ES-I3 (cell line): ENCODE results near the gene IGSF23.

ENCODE experiments used
- H3K36me3 ChIP-seq: 2 replicates; pipeline ENCODE4 v1.6.1; 2013; ENCODE audit warnings: mild to moderate bottlenecking, low read length, control low read depth, moderate library complexity; ENCODE audit not compliant: insufficient read depth
- H3K4me1 ChIP-seq: 2 replicates; pipeline ENCODE4 v1.6.1; 2013; ENCODE audit warnings: mild to moderate bottlenecking, control low read depth, low read length; ENCODE audit not compliant: insufficient read depth
- H3K9ac ChIP-seq: 2 replicates; pipeline ENCODE4 v1.6.1; 2013; ENCODE audit warnings: low read depth, mild to moderate bottlenecking, low read length, moderate library complexity
- H3K9me3 ChIP-seq: 2 replicates; pipeline ENCODE4 v1.6.1; 2013; ENCODE audit warnings: mild to moderate bottlenecking, low read length, moderate library complexity; ENCODE audit not compliant: control insufficient read depth, insufficient read depth

IGSF23 gene

GRCh38 chr19:44648631-44649251, 35.4 kb downstream of the IGSF23 start:
- Histone ChIP-seq H3K9ac (no peak overlapping the region), H3K36me3 (peaks cover 22% of the 10 kb centered on the region), H3K9me3 (no peaks in the 10 kb centered on the region), H3K4me1 (no peaks in the 10 kb centered on the region)

GRCh38 chr19:44649578-44650145, 36.3 kb downstream of the IGSF23 start:
- Histone ChIP-seq H3K9me3 (no peaks in the 10 kb centered on the region), H3K36me3 (peaks cover 22% of the 10 kb centered on the region), H3K4me1 (no peaks in the 10 kb centered on the region), H3K9ac (no peak overlapping the region)

GRCh38 chr19:44653343-44653742, 40.0 kb downstream of the IGSF23 start:
- H3K9ac ChIP-seq: no peak overlapping the region
- peaks cover 32% of the 10 kb centered on the region for H3K36me3 ChIP-seq
- no peaks in the 10 kb centered on the region for H3K9me3 ChIP-seq
- no peaks in the 10 kb centered on the region for H3K4me1 ChIP-seq

- no peaks in the 10 kb centered on the region for H3K9me3 ChIP-seq
- H3K4me1 ChIP-seq: no peaks in the 10 kb centered on the region
- H3K36me3 ChIP-seq: peaks cover 27% of the 10 kb centered on the region
- no peak overlapping the region for H3K9ac ChIP-seq
These were observed 40.8 kb downstream of the IGSF23 start for GRCh38 chr19:44653977-44654774.

- peaks cover 17% of the 10 kb centered on the region for H3K36me3 ChIP-seq
- H3K4me1 ChIP-seq: no peaks in the 10 kb centered on the region
- no peaks in the 10 kb centered on the region for H3K9me3 ChIP-seq
- H3K9ac ChIP-seq: no peak overlapping the region
These were observed 44.0 kb downstream of the IGSF23 start for GRCh38 chr19:44657211-44657921.

GRCh38 chr19:44658069-44658733, 44.8 kb downstream of the IGSF23 start:
- H3K4me1 ChIP-seq: no peaks in the 10 kb centered on the region
- no peaks in the 10 kb centered on the region for H3K9me3 ChIP-seq
- no peak overlapping the region for H3K9ac ChIP-seq
- H3K36me3 ChIP-seq: peaks cover 14% of the 10 kb centered on the region

GRCh38 chr19:44660081-44660480, 46.7 kb downstream of the IGSF23 start:
- Histone ChIP-seq H3K36me3 (peaks cover 19% of the 10 kb centered on the region), H3K9ac (no peak overlapping the region), H3K9me3 (no peaks in the 10 kb centered on the region), H3K4me1 (no peaks in the 10 kb centered on the region)

- Histone ChIP-seq H3K9me3 (no peaks in the 10 kb centered on the region), H3K4me1 (no peaks in the 10 kb centered on the region), H3K36me3 (peaks cover 19% of the 10 kb centered on the region), H3K9ac (no peak overlapping the region)
These were observed 47.8 kb downstream of the IGSF23 start for GRCh38 chr19:44661205-44661604.

- no peaks in the 10 kb centered on the region for H3K9me3 ChIP-seq
- no peak overlapping the region for H3K9ac ChIP-seq
- peaks cover 16% of the 10 kb centered on the region for H3K36me3 ChIP-seq
- H3K4me1 ChIP-seq: no peaks in the 10 kb centered on the region
These were observed 48.5 kb downstream of the IGSF23 start for GRCh38 chr19:44661904-44662303.

- Histone ChIP-seq H3K36me3 (peaks cover 14% of the 10 kb centered on the region), H3K9me3 (no peaks in the 10 kb centered on the region), H3K4me1 (no peaks in the 10 kb centered on the region), H3K9ac (no peak overlapping the region)
These were observed 49.5 kb downstream of the IGSF23 start for GRCh38 chr19:44662691-44663385.

GRCh38 chr19:44663996-44664395, 50.6 kb downstream of the IGSF23 start:
- Histone ChIP-seq H3K36me3 (peaks cover 9% of the 10 kb centered on the region), H3K9ac (no peak overlapping the region), H3K9me3 (no peaks in the 10 kb centered on the region), H3K4me1 (no peaks in the 10 kb centered on the region)

GRCh38 chr19:44664976-44665375, 51.6 kb downstream of the IGSF23 start:
- H3K4me1 ChIP-seq: no peaks in the 10 kb centered on the region
- no peaks in the 10 kb centered on the region for H3K9me3 ChIP-seq
- peaks cover 9% of the 10 kb centered on the region for H3K36me3 ChIP-seq
- H3K9ac ChIP-seq: no peak overlapping the region

- Histone ChIP-seq H3K9me3 (no peaks in the 10 kb centered on the region), H3K9ac (no peak overlapping the region), H3K4me1 (no peaks in the 10 kb centered on the region), H3K36me3 (peaks cover 6% of the 10 kb centered on the region; the same call in 1 of the 2 replicates)
These were observed 53.6 kb downstream of the IGSF23 start for GRCh38 chr19:44666852-44667556.
